IPS-18a (cell line): ENCODE data around the gene STAM2.
"Not testable (repeated sequence)": the region's sequence is repeated elsewhere in the genome, so short reads cannot be mapped to it uniquely, and the experiment has no call there.

Experiments
- H3K27ac ChIP-seq: one replicate; pipeline ENCODE4 v1.5.1; 2013; ENCODE audit warnings: low read length
- H3K27me3 ChIP-seq: one replicate; pipeline ENCODE4 v1.6.1; 2013; ENCODE audit warnings: mild to moderate bottlenecking, low read length; ENCODE audit not compliant: control insufficient read depth, insufficient read depth
- H3K36me3 ChIP-seq: one replicate; pipeline ENCODE4 v1.6.1; 2013; ENCODE audit warnings: low read depth, low read length; ENCODE audit not compliant: control insufficient read depth
- H3K4me1 ChIP-seq: one replicate; pipeline ENCODE4 v1.6.1; 2013; ENCODE audit warnings: low read depth, low read length; ENCODE audit not compliant: control insufficient read depth
- H3K4me3 ChIP-seq: one replicate; pipeline ENCODE4 v1.5.1; 2013; ENCODE audit warnings: low read length
- H3K9ac ChIP-seq: one replicate; pipeline ENCODE4 v1.6.1; 2013; ENCODE audit warnings: mild to moderate bottlenecking, low read length, moderate library complexity
- H3K9me3 ChIP-seq: one replicate; pipeline ENCODE4 v1.6.1; 2013; ENCODE audit warnings: low read depth, low read length; ENCODE audit not compliant: control insufficient read depth

Gene STAM2

DNA sequence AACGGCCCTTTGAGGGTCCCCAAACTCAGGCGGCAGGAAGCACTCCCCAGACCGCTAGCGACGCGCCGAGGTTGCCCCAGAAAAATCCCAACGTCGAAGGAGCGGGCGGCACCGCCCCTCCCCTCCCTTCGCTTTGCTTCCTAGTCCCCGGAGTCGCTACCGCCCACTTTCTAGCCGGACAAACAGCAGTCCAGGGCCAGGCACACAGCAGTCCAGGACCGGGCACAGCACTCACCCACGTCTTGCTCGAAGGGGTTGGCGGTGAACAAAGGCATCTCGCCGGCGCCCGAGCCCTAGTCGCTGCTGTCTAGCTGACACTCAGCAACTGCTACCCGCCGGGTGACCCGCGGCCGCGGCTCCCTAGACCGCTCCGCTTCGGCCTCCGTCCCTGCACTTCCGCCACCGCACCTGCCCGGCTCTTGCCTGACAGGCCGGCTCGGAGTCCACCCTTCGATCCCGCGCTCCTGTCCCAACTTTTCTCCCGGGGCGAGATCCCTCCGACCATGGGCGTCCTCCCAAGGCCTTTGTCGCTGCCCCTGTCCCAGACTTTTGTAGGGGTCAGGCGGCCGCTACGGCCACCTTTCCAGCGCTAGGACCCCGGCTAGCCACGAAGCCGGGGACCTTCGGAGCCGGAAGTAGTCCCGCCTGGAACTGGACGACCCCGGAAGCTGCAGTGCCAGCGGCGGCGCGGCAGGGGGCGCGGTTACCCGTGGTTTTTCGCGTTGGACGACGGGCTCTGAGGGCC is at the start of gene STAM2:
Gene STAM2 (minus strand): TSS at position 396 of the 745 bp plus-strand sequence. CDS start 121 bp downstream, at position 275.
- Histone ChIP-seq H3K4me1 (peaks cover 5% of the 10 kb centered on the region), H3K9me3 (no peaks in the 10 kb centered on the region), H3K27me3 (no peaks in the 10 kb centered on the region), H3K36me3 (no peaks in the 10 kb centered on the region), H3K4me3 (peak within 1 kb of the TSS; percentile 99), H3K27ac (peak within 1 kb of the TSS; percentile 79), H3K9ac (peak within 1 kb of the TSS; percentile 92)

DNA sequence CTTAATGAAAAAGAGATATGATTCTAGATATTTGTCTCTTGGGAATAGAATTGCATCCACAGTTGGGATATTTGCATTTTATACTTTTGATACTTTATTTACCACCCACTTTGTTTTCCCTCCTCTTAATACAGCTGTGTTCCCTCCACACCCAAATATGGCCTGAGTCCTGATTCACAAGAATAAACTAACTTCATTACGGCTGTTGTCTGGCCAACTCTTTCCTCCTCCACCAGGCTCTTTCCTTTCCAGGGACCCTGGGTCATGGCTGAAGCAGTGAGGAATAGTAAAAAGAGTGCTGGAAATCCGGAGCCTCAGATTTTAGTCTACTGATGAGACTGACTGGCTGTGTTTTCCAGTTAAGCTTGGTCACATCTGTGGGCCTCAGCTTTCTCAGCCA is 48.4 kb upstream of the STAM2 start:
- no peak overlapping the region for H3K9ac ChIP-seq

DNA sequence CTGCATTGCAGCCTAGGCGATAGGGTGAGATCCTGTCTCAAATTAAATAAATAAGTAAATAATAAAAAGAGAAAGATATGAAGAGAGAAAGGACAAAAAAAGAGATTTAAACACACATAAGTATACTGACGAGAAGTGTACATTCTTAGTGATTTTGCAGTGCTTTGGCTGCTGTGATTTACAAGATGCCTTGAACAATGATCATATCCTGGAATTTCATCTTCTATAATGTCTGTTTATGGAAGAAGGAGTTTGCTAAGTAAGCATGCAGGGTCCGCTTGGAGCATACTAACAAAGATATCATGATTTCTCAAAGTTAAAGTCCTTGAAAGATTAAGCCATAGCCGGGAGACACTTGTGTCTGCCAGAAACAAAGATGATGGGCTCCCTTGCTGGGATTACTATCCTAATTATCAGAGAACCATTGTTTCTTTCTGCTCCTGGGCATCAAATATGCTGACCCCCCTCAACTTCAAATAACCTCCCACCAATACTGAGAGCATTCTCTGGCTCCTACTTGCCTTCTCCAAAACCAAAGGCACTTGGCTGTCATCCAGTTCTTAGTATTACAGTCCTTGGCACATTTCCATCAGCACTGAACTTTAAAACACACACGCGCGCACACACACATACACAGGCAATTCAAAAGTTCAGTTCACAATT is 47.5 kb upstream of the STAM2 start:
- Histone ChIP-seq H3K4me1 (no peaks in the 10 kb centered on the region), H3K9me3 (no peaks in the 10 kb centered on the region), H3K27me3 (no peaks in the 10 kb centered on the region), H3K36me3 (no peaks in the 10 kb centered on the region), H3K27ac (no peak overlapping the region), H3K4me3 (no peak overlapping the region), H3K9ac (no peak overlapping the region)

More for the DNA sequence above, 48.4 kb upstream of the STAM2 start:
- Histone ChIP-seq H3K9me3 (no peaks in the 10 kb centered on the region), H3K27me3 (no peaks in the 10 kb centered on the region), H3K4me3 (no peak overlapping the region), H3K4me1 (no peaks in the 10 kb centered on the region), H3K27ac (no peak overlapping the region), H3K36me3 (no peaks in the 10 kb centered on the region)

DNA sequence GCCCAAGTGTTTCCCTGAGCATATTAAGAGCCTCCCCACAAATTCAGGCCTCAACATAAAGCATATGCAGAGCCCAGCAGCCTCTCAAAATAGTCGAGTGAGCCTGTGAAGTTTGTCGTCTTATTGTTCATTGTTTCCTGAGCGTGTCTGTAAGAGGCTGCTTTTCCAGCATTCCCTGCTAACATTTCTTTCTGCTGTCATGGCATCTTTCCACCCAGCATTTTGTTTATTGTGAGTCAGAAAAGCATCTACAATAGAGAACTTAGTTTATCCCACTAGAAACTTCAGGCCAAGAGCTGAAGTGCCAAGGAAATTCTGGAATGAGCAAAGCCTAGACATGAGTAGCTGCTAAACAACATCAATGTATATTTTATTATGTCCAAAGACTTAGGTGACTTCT is 46.3 kb upstream of the STAM2 start:
- no peaks in the 10 kb centered on the region for H3K27me3 ChIP-seq
- no peak overlapping the region for H3K9ac ChIP-seq
- no peaks in the 10 kb centered on the region for H3K36me3 ChIP-seq
- no peak overlapping the region for H3K4me3 ChIP-seq
- no peaks in the 10 kb centered on the region for H3K4me1 ChIP-seq
- no peaks in the 10 kb centered on the region for H3K9me3 ChIP-seq
- H3K27ac ChIP-seq = no peak overlapping the region

DNA sequence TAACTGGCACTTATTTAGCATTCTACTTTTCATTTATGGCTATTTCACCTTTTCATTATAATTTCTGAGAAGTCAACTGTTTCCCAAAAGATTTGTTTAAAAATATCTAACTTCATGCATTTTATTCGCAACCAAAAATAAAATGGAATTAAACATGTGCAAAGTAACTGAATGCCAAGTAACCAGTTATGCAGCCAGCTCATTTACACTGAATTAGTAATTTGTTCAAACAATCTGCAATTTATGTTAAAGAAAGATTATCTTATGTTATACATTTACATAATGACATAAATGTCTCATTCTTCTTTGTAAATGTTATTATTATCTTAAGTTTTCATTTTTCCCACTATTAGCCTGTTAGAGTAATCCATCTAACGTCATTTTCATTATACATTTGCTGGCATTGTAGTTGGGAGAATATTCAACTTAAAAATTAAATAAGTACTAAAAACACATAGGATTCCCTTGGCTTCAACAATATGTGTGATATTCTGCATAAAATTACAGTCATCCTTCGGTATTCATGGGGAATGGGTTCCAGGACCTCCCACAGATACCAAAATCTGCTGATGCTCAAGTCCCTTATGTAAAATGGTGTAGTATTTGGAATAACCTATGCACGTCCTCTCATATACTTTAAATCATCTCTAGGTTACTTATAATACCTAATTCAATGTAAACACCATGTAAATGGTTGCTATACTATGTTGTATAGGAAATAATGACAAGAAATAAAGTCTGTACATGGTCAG is 43.7 kb upstream of the STAM2 start:
- no peak overlapping the region for H3K9ac ChIP-seq
- H3K27ac ChIP-seq = no peak overlapping the region
- no peak overlapping the region for H3K4me3 ChIP-seq
- H3K27me3 ChIP-seq = no peaks in the 10 kb centered on the region
- no peaks in the 10 kb centered on the region for H3K4me1 ChIP-seq
- no peaks in the 10 kb centered on the region for H3K36me3 ChIP-seq
- H3K9me3 ChIP-seq = no peaks in the 10 kb centered on the region

DNA sequence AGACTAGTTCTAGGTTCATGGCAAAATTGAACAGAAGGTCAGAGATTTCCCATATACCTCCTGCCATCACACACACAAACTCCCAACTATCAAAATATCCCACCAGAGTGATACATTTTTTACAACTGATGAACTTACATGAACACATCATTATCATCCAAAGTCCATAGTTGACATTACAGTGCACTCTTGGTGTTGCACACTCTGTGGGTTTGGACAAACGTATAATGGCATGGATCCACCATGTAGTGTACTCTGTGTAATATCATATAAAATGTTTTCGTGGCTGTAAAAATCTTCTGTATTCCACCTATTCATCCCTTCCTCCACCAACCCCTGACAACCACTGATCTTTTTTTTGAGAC is 25.9 kb upstream of the STAM2 start:
- Histone ChIP-seq H3K9me3 (no peaks in the 10 kb centered on the region), H3K9ac (no peak overlapping the region), H3K4me3 (no peak overlapping the region), H3K36me3 (no peaks in the 10 kb centered on the region), H3K27me3 (no peaks in the 10 kb centered on the region), H3K4me1 (no peaks in the 10 kb centered on the region), H3K27ac (no peak overlapping the region)

DNA sequence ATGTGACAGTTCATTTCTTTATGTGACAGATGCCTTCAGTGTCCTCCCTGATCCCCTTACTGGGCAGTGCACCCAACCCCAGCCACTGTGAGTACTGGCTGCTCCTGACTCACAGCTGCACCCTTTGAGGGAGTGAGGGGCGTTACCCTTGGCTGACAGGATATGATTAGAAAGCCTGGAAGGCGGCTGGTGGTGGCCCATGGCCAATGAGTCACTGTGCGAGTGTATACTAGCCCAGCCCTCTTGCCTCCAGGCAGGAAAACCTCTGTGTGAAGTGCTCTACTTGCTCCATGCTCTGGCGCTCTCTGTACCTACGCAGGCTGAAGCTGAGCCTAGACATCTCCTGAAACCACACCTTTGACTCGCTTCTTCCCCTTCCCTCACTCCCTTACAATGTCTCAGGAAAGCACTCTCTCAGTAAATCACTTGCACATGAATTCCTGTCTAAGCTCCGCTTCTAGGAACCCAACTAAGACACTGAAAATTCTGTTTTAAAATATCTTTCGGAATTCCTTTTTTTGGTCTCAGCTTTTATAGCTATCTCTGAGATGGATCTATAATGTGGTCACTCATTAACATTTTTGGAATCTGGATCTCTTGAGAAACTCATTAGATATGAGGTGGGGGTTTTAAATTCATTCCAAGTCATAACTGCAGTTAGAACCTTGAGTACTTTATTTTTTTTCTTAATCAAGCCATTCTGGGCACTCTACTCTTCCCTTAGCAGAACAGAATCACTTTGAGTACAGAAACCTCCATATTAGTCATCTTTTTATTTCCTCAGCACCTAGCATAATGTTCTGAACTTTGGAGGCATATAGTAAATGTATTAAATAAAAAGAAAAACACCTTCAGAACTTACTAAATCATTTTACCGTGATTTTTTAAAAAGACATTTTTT is 25.3 kb upstream of the STAM2 start:
- no peaks in the 10 kb centered on the region for H3K27me3 ChIP-seq
- no peaks in the 10 kb centered on the region for H3K36me3 ChIP-seq
- no peaks in the 10 kb centered on the region for H3K9me3 ChIP-seq
- H3K4me3 ChIP-seq = no peak overlapping the region
- H3K9ac ChIP-seq = no peak overlapping the region
- H3K4me1 ChIP-seq = no peaks in the 10 kb centered on the region
- H3K27ac ChIP-seq = no peak overlapping the region

DNA sequence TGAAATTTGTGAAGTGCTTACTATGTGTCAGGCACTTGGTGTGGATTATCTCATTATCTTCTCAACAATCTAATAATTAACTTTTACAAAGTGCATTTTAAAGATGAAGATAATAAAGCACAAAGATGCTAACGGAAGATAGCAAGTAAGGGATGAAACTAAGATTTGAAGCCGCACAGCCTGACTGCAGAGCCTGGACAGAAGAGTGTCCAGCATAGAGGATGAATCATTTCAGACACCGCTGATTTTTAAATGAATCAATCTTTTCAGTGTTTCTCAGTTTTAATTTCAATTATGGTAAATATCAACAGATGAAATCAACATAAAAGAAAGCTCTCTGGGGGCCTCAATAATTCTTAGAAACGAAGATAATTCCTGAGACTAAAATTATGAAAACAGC is 24.5 kb upstream of the STAM2 start:
- H3K27me3 ChIP-seq = no peaks in the 10 kb centered on the region
- H3K36me3 ChIP-seq = no peaks in the 10 kb centered on the region
- H3K9ac ChIP-seq = no peak overlapping the region
- no peak overlapping the region for H3K27ac ChIP-seq
- H3K4me1 ChIP-seq = no peaks in the 10 kb centered on the region
- no peak overlapping the region for H3K4me3 ChIP-seq
- no peaks in the 10 kb centered on the region for H3K9me3 ChIP-seq

DNA sequence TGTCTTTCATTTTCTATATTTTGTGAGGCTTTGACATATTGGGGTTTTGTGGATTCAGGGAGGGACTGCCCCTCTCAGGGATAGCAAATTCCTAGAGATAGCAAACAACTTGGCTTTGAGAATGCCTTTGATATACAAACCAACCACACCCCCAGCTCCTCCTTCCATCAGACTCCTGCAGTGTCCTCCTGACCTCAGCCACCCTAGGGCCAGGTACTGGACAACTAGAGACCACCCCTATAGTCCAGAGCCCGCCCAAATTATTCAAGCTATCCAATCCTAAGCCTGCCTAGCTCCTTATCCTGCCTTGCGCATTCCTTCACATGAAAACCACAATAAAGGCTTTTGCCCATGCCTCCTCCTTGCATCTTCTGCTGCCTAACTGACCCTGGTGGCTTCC is 22.9 kb upstream of the STAM2 start:
- Histone ChIP-seq H3K4me3 (no peak overlapping the region), H3K27ac (no peak overlapping the region), H3K27me3 (no peaks in the 10 kb centered on the region), H3K36me3 (no peaks in the 10 kb centered on the region), H3K9me3 (no peaks in the 10 kb centered on the region), H3K9ac (no peak overlapping the region), H3K4me1 (no peaks in the 10 kb centered on the region)

DNA sequence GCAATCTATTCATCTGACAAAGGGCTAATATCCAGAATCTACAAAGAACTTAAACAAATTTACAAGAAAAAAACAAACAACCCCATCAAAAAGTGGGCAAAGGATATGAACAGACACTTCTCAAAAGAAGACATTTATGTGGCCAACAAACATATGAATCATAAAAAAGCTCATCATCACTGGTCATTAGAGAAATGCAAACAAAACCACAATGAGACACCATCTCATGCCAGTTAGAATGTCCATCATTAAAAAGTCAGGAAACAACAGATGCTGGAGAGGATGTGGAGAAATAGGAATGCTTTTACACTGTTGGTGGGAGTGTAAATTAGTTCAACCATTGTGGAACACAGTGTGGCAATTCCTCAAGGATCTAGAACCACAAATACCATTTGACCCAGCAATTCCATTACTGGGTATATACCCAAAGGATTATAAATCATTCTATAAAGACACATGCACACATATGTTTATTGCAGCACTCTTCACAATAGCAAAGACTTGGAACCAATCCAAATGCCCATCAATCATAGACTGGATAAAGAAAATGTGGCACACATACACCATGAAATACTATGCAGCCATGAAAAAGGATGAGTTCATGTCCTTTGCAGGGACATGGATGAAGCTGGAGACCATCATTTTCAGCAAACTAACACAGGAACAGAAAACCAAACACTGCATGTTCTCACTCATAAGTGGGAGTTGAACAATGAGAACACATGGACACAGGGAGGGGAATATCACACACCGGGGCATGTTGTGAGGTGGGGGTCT is 22.1 kb upstream of the STAM2 start:
- not testable (repeated sequence) for H3K27ac ChIP-seq, H3K27me3 ChIP-seq, H3K4me3 ChIP-seq, H3K36me3 ChIP-seq, H3K9me3 ChIP-seq, H3K9ac ChIP-seq, H3K4me1 ChIP-seq
